ENCODE measurements around the gene RSPO1.

GRCh38 chr1:37658486-37658885, 23.8 kb upstream of the RSPO1 start:
- TF ChIP-seq CTCF (conservative IDR thresholded peaks at IDR 0.05; ENCODE audit: low read length) (no peak), EZH2phosphoT487 (IDR thresholded peaks at IDR 0.05; ENCODE audit: borderline replicate concordance, low read depth, low read length) (no peak)

Measured in OCI-LY7 (cell line).